NCI-H2227 (cell line): ENCODE results near the gene PAH.

Experiments
- DNase-seq: peaks from one replicate; lab custom pipeline; 2025; ENCODE audit not compliant: unreplicated experiment; lab: John Stamatoyannopoulos, UW

Gene PAH

DNA sequence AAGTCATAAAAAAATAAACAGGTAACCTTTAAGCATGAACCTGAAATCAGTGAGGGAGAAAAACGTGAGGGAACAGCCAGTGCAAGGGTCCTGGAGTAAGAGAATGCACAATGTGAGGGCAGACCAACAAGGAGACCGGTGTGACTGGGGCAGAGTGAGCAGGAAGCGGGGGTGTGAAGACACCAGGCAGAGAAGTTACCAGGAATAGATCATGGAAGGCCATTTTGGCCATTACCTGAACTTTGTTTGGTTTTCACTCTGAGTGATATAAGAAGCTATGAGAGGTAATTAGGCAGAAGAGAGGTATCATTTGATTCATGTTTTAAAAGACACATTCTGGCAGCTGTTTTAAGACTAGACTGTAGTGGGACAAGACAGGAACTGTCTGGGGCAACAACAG, 15.0 kb downstream of the PAH start:
- DNase-seq: no peak

GRCh38 chr12:102900389-102900788, 16.7 kb downstream of the PAH start:
- no peak for DNase-seq

DNA sequence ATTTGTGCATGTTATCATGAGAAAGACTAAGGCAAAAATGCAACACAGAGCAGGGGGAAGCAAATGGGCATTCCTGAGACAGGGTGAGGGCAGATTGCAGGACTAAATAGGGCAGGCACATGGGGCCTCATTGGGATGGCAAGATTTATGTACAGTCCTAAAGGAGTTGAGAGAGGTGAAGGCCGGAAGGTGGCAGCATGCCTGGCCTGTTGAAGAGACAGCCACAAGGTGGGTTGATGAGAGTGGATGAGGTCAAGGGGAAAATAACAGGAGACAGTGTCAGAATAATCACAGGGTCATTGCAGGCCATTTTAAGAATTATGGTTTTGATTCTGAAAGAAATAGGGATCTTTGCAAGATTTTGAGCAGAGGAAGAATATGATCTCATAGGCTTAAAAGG, 21.0 kb downstream of the PAH start:
- DNase-seq: peak; percentile 23

GRCh38 chr12:102891756-102892155, 25.3 kb downstream of the PAH start:
- DNase-seq: no peak

DNA sequence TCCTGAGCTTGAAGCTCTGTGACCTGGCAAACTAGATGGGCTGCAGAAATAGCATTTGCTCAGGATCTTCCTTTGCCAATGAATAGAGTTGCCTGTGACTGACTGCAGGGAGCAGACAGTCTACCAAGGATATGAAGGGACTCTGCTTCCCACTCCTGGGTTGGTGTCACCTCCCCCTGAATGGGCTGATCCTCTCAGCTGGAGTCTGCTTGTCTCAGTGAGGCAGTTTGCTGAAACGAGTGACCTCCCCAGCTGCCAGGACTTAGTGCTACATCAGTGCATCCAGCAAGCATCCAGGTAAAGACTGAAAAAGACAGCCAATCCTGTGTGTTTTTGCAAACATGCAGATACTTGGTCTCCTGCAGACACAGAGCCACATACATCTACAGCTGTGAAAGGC, 28.5 kb downstream of the PAH start:
- no peak for DNase-seq

- DNase-seq: no peak
Observed at GRCh38 chr12:102885043-102885932, 31.8 kb downstream of the PAH start.

- peak; percentile 81 for DNase-seq
Observed at GRCh38 chr12:102883204-102883799, 33.7 kb downstream of the PAH start.

DNA sequence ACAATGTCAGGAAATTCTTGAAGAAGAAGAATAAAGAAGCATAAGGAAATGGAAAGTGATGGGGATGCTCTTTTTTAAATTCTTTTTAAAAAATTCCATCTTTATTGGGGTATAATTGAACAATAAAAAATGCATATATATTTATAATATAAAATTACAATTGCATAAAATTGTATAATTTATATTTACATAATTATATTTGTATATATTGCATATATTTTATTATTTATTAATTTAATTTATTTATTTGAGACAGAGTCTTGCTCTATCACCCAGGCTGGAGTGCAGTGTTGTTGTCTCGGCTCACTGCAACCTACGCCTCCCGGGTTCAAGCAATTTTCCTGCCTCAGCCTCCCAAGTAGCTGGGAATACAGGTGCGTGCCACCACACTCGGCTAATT, 36.3 kb downstream of the PAH start:
- DNase-seq: no peak

- DNase-seq: peak; percentile 90
Observed at GRCh38 chr12:102879144-102879763, 37.8 kb downstream of the PAH start.

DNA sequence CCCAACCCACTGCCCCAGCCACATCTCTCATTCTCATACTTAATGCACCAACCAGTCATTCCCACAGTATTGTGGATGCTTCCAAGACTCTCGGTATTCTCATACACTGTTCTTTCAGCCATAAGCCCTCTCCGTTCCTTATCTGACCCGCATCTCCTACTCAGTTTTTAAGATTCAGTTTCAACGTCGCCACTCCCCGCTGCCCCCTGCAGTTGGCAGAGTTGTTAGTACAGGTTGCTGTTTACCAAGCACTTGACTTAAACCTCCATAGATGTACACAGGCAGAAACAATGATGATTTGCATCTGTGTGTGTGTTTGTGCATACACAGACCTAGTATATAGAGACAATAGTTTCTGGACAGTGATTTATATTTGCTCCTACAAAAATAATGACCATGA, 40.2 kb downstream of the PAH start:
- DNase-seq: peak; percentile 9

DNA sequence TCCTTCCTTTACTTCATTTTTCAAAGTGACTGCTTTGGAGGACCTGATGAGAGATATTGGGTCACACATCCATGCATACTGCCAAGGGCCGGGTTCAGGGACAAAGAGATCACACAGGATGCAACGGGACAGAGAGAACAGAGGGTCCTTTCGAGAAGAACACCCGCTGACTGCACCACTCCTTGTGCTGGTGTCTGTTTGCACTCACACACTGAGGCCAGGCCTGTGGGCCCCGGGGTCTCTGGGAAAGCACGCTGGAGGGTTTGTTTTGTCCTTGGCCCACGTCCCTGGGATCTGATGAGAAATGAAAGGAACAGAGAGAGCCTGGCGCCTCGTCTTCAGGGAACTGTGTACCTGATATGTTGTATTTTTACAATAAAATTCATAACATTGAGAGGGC, 42.2 kb downstream of the PAH start:
- DNase-seq: no peak

GRCh38 chr12:102873077-102873476, 44.0 kb downstream of the PAH start:
- DNase-seq: no peak

GRCh38 chr12:102871014-102871413, 46.0 kb downstream of the PAH start:
- DNase-seq: peak; percentile 16

- DNase-seq: no peak
Observed at GRCh38 chr12:102869571-102869970, 47.5 kb downstream of the PAH start.

- DNase-seq: peak; percentile 45
Observed at GRCh38 chr12:102865821-102866615, 51.0 kb downstream of the PAH start.

- no peak for DNase-seq
Observed at GRCh38 chr12:102862486-102862885, 54.6 kb downstream of the PAH start.

DNA sequence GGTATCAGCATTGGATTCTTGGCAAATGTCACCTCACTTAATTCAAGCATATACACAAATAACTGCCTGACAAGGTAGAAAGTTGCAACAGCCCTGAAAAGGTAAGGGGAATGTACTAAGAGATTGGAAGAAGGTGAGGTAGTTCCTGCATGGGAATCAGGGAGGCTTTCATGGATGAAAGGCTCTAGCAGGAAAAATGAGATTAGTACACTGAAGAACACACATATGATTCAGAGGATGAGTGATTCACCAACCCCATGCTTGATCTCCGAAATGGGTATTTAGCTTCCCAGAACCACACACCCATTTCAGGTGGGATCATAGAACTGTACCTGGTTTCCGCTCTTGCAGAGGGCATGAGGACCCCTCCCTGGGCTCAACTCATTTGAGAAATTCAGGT, 65.8 kb downstream of the PAH start:
- no peak for DNase-seq

DNA sequence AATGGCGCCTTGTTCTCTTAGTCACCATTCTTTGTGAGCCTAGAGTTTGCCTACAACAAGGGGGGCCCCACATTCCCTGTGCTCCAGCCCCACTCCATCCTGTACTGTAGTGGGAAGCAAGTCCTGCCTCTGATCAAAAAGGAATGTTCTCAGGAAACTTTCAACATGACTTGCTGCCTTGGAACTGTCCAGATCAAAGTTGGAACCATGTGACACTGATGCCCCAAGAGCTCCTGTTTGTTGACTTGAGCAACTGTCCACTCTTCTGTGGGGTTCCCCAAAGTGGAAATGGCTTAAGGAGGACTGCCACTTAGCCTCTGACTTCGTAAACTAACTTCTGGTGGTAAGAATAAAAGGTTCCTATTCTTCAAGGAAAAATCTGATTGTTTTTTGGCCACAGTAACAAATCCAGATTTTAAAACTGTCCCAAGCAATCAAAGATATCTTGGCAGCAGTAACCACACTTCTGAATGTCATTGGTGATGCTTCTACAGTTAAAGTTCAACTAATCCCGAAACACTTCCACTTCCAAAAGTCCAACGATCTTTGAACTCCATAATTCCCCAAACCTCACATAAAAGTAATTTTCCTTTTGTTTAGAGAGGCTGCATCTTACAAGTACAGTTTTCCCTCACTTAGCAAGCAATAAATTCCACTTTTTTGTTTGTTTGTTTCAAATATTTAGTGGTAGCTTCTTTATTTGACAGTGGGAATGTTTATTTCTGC, 67.2 kb downstream of the PAH start:
- DNase-seq: no peak

GRCh38 chr12:102848832-102849231, 68.2 kb downstream of the PAH start:
- DNase-seq: no peak

DNA sequence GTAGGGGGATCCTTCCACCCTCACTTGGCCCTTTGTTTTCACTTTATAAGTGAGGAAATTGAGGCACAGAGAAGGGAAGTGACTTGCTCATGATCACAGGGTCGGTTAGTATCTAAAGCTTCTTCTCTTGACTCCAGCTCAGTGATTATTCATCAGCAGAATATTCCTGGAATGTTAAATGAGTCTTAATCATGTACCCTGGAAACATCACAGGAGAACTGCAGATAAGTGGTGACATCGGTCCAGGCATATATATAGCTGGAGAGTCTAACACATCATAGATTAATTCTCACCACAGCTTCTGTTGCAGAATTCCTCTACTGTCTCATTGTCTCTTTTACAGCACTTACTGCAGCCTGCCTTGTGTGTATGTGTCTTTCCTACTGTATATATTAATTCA, 69.9 kb downstream of the PAH start:
- DNase-seq: no peak
